Esophagus squamous epithelium (tissue), 4 donors: ENCODE data around the gene UMAD1.

Experiments used
- CTCF ChIP-seq, 6 experiments: fragments of 450-650 bp in 4 of 6; fragments of 200-600 bp in 2 of 6; sonication (generic) in 2 of 6; IDR thresholded peaks; one replicate each; pipeline ENCODE4 v1.5.1; 2016 to 2019; ENCODE audit warnings: antibody characterized with exemption in 6 of 6, mild to moderate bottlenecking in 4 of 6, moderate library complexity in 4 of 6
- POLR2A ChIP-seq, 4 donors: fragments of 450-650 bp; IDR thresholded peaks; one replicate each; pipeline ENCODE4 v1.6.1; 2017; ENCODE audit warnings: antibody characterized with exemption in 4 of 4, mild to moderate bottlenecking in 4 of 4, moderate library complexity in 3 of 4

GRCh38 chr7:7642081-7642480 is 1.5 kb downstream of the UMAD1 start:
- TF ChIP-seq CTCF (IDR thresholded peaks at IDR 0.05) (no peak), POLR2A (IDR thresholded peaks at IDR 0.05) (no peak)
